ENCODE results near the gene NKX1-2.
"Not testable (repeated sequence)": the region's sequence is repeated elsewhere in the genome, so short reads cannot be mapped to it uniquely, and the experiment has no call there.

The NKX1-2 gene

GRCh38 chr10:124436191-124436638, 13.6 kb downstream of the NKX1-2 start:
- H3K27ac ChIP-seq (ENCODE audit: low read length) = no peak overlapping the region
- no peaks in the 10 kb centered on the region for H3K9me3 ChIP-seq (ENCODE audit: control insufficient read depth, insufficient read depth, low read length)
- no peak overlapping the region for H3K4me3 ChIP-seq (ENCODE audit: low read length)
- no peaks in the 10 kb centered on the region for H3K36me3 ChIP-seq (ENCODE audit: control insufficient read depth, insufficient read depth, low read length)
- DNase-seq (ENCODE audit: low read depth, low spot score) = no peak
- no peaks in the 10 kb centered on the region for H3K27me3 ChIP-seq (ENCODE audit: control insufficient read depth, insufficient read depth, low read length)
- WGBS (ENCODE audit: insufficient coverage, insufficient read length) = no CpG with 5 or more reads among the region's 8 CpGs
- no peaks in the 10 kb centered on the region for H3K4me1 ChIP-seq (ENCODE audit: control insufficient read depth, insufficient read depth, low read length)

DNA sequence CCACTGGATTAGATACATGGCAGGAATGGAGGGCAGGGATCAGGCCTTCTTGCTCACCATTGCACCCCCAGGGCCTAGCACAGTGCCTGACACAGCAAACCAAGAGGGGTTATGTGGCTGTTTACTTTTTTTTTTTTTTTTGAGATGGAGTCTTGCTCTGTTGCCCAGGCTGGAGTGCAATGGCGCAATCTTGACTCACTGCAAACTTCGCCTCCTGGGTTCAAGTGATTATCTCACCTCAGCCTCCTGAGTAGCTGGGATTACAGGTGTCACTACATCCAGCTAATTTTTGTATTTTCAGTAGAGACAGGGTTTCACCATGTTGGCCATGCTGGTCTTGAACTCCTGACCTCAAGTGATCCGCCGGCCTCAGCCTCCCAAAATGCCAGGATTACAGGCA, 14.2 kb downstream of the NKX1-2 start:
- not testable (repeated sequence) for H3K4me1 ChIP-seq (ENCODE audit: control insufficient read depth, insufficient read depth, low read length); DNase-seq (ENCODE audit: low read depth, low spot score); H3K9me3 ChIP-seq (ENCODE audit: control insufficient read depth, insufficient read depth, low read length); H3K36me3 ChIP-seq (ENCODE audit: control insufficient read depth, insufficient read depth, low read length); H3K27ac ChIP-seq (ENCODE audit: low read length); H3K27me3 ChIP-seq (ENCODE audit: control insufficient read depth, insufficient read depth, low read length); H3K4me3 ChIP-seq (ENCODE audit: low read length)
- no CpG with 5 or more reads among the region's 4 CpGs for WGBS (ENCODE audit: insufficient coverage, insufficient read length)

- WGBS (ENCODE audit: insufficient coverage, insufficient read length) = no CpG with 5 or more reads among the region's 3 CpGs
- no peak for DNase-seq (ENCODE audit: low read depth, low spot score)
- Histone ChIP-seq H3K9me3 (ENCODE audit: control insufficient read depth, insufficient read depth, low read length) (no peaks in the 10 kb centered on the region), H3K27me3 (ENCODE audit: control insufficient read depth, insufficient read depth, low read length) (no peaks in the 10 kb centered on the region), H3K36me3 (ENCODE audit: control insufficient read depth, insufficient read depth, low read length) (no peaks in the 10 kb centered on the region), H3K27ac (ENCODE audit: low read length) (no peak overlapping the region), H3K4me3 (ENCODE audit: low read length) (no peak overlapping the region), H3K4me1 (ENCODE audit: control insufficient read depth, insufficient read depth, low read length) (no peaks in the 10 kb centered on the region)
Measured at GRCh38 chr10:124433461-124433860, 16.4 kb downstream of the NKX1-2 start.

DNA sequence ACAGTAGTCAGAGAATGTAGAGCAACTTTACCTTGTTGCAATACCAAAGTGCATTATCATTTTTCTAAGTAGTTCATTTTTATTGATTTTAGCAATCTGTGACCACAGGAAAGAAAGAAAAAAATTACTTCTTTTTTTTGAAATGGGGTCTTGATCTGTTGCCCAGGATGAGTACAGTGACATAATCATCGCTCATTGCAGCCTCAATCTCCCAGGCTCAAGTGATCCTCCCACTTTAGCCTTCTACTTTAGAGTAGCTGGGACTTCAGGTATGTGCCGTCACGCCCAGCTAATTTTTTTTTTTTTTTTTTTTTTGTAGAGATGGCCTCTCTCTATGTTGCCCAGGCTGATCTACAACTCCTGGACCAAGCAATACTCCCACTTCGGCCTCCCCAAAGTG, 19.8 kb downstream of the NKX1-2 start:
- H3K9me3 ChIP-seq (ENCODE audit: control insufficient read depth, insufficient read depth, low read length) = no peaks in the 10 kb centered on the region
- H3K4me1 ChIP-seq (ENCODE audit: control insufficient read depth, insufficient read depth, low read length) = no peaks in the 10 kb centered on the region
- no CpG with 5 or more reads among the region's 4 CpGs for WGBS (ENCODE audit: insufficient coverage, insufficient read length)
- no peaks in the 10 kb centered on the region for H3K27me3 ChIP-seq (ENCODE audit: control insufficient read depth, insufficient read depth, low read length)
- H3K27ac ChIP-seq (ENCODE audit: low read length) = no peak overlapping the region
- no peaks in the 10 kb centered on the region for H3K36me3 ChIP-seq (ENCODE audit: control insufficient read depth, insufficient read depth, low read length)
- H3K4me3 ChIP-seq (ENCODE audit: low read length) = no peak overlapping the region
- DNase-seq (ENCODE audit: low read depth, low spot score) = no peak

DNA sequence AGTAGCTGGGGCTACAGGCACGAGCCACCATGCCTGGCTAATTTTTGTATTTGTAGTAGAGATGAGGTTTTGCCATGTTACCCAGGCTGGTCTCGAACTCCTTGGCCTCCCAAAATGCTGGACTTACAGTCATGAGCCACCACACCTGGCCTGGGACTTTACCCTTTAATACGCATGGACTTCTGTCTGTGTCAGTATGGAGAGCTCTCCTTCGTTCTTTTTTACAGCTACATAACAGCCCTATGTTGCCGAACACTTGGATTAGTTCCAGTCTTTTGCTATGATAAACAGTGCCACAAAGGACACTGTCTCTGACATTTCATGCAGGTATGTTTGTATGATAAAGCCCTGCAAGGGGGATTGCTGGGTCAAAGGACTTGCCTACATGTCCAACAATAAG, 20.3 kb downstream of the NKX1-2 start:
- Histone ChIP-seq H3K9me3 (ENCODE audit: control insufficient read depth, insufficient read depth, low read length) (no peaks in the 10 kb centered on the region), H3K4me3 (ENCODE audit: low read length) (no peak overlapping the region), H3K4me1 (ENCODE audit: control insufficient read depth, insufficient read depth, low read length) (no peaks in the 10 kb centered on the region), H3K27ac (ENCODE audit: low read length) (no peak overlapping the region), H3K27me3 (ENCODE audit: control insufficient read depth, insufficient read depth, low read length) (no peaks in the 10 kb centered on the region), H3K36me3 (ENCODE audit: control insufficient read depth, insufficient read depth, low read length) (no peaks in the 10 kb centered on the region)
- DNase-seq (ENCODE audit: low read depth, low spot score) = no peak
- WGBS (ENCODE audit: insufficient coverage, insufficient read length) = no CpG with 5 or more reads among the region's 5 CpGs

GRCh38 chr10:124428207-124428777, 21.5 kb downstream of the NKX1-2 start:
- no CpG with 5 or more reads among the region's 3 CpGs for WGBS (ENCODE audit: insufficient coverage, insufficient read length)
- no peaks in the 10 kb centered on the region for H3K27me3 ChIP-seq (ENCODE audit: control insufficient read depth, insufficient read depth, low read length)
- H3K27ac ChIP-seq (ENCODE audit: low read length) = no peak overlapping the region
- DNase-seq (ENCODE audit: low read depth, low spot score) = no peak
- no peaks in the 10 kb centered on the region for H3K9me3 ChIP-seq (ENCODE audit: control insufficient read depth, insufficient read depth, low read length)
- H3K36me3 ChIP-seq (ENCODE audit: control insufficient read depth, insufficient read depth, low read length) = no peaks in the 10 kb centered on the region
- peaks cover 2% of the 10 kb centered on the region; the same call in 1 of the 2 replicates for H3K4me1 ChIP-seq (ENCODE audit: control insufficient read depth, insufficient read depth, low read length)
- H3K4me3 ChIP-seq (ENCODE audit: low read length) = no peak overlapping the region

- DNase-seq (ENCODE audit: low read depth, low spot score) = no peak
- H3K4me3 ChIP-seq (ENCODE audit: low read length) = no peak overlapping the region
- no peaks in the 10 kb centered on the region for H3K36me3 ChIP-seq (ENCODE audit: control insufficient read depth, insufficient read depth, low read length)
- no peaks in the 10 kb centered on the region for H3K9me3 ChIP-seq (ENCODE audit: control insufficient read depth, insufficient read depth, low read length)
- H3K27ac ChIP-seq (ENCODE audit: low read length) = no peak overlapping the region
- H3K27me3 ChIP-seq (ENCODE audit: control insufficient read depth, insufficient read depth, low read length) = no peaks in the 10 kb centered on the region
- no CpG with 5 or more reads among the region's 4 CpGs for WGBS (ENCODE audit: insufficient coverage, insufficient read length)
- H3K4me1 ChIP-seq (ENCODE audit: control insufficient read depth, insufficient read depth, low read length) = peaks cover 2% of the 10 kb centered on the region; the same call in 1 of the 2 replicates
Measured at GRCh38 chr10:124425227-124425962, 24.4 kb downstream of the NKX1-2 start.

DNA sequence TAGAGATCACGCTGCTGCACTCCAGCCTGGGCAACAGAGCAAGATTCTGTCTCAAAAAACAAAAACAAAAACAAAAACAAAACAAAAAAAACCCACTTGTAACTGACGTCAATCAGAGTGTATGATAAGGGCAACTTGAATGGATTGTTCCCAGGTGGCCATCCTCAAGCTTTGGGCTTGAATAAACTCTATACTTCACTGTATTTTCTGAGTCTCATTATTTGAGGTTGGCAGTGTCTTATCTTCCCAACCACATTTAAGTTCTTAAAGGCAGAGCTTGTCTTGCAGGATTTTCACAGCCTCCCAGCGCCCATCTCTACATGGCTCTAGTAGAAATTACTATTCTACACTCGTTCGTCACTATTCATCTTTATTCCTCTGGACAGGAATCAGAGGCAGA, 26.0 kb downstream of the NKX1-2 start:
- DNase-seq (ENCODE audit: low read depth, low spot score) = no peak
- H3K4me1 ChIP-seq (ENCODE audit: control insufficient read depth, insufficient read depth, low read length) = peaks cover 2% of the 10 kb centered on the region; the same call in 1 of the 2 replicates
- H3K36me3 ChIP-seq (ENCODE audit: control insufficient read depth, insufficient read depth, low read length) = no peaks in the 10 kb centered on the region
- no peak overlapping the region for H3K27ac ChIP-seq (ENCODE audit: low read length)
- H3K9me3 ChIP-seq (ENCODE audit: control insufficient read depth, insufficient read depth, low read length) = no peaks in the 10 kb centered on the region
- H3K4me3 ChIP-seq (ENCODE audit: low read length) = no peak overlapping the region
- H3K27me3 ChIP-seq (ENCODE audit: control insufficient read depth, insufficient read depth, low read length) = no peaks in the 10 kb centered on the region
- no CpG with 5 or more reads among the region's 5 CpGs for WGBS (ENCODE audit: insufficient coverage, insufficient read length)

DNA sequence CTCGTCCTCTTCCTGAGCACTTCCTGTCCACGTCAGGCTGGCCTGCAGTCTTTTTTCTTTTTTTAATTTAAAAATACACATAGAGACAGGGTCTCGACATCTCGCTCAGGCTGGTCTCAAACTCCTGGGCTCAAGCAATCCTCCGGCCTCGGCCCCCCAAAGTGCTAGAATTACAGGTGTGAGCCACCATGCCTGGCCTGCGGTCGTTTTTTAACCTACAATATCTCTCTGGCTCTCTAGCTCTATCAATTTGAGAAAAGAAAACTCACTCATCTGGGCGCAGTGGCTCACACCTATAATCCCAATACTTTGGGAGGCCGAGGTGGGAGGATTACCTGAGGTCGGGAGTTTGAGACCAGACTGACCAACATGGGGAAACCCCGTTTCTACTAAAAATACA, 27.1 kb downstream of the NKX1-2 start:
- H3K27me3 ChIP-seq (ENCODE audit: control insufficient read depth, insufficient read depth, low read length) = no peaks in the 10 kb centered on the region
- WGBS (ENCODE audit: insufficient coverage, insufficient read length) = no CpG with 5 or more reads among the region's 12 CpGs

DNA sequence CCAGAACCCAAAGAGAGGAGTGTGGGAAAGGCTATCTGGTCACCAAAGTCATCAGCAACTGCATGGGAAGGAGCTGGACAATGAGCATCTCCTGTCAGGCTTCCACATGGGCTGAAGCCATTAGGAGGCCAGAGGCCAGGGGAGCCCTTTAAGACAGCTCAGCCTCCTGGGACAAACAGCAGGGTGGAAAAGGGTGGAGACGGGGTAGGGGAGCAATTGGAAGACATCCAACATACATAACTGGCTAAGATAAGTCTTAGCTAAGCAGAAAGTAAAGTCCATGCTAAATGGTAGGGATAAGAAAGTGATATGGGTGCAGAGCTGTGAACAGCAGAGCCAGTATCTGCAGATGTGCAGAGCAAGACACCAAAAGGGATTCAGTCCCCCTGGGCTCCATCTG, 29.6 kb downstream of the NKX1-2 start:
- Histone ChIP-seq H3K36me3 (ENCODE audit: control insufficient read depth, insufficient read depth, low read length) (no peaks in the 10 kb centered on the region), H3K4me1 (ENCODE audit: control insufficient read depth, insufficient read depth, low read length) (peaks cover 2% of the 10 kb centered on the region; the same call in 1 of the 2 replicates), H3K27ac (ENCODE audit: low read length) (no peak overlapping the region), H3K9me3 (ENCODE audit: control insufficient read depth, insufficient read depth, low read length) (no peaks in the 10 kb centered on the region), H3K4me3 (ENCODE audit: low read length) (no peak overlapping the region), H3K27me3 (ENCODE audit: control insufficient read depth, insufficient read depth, low read length) (no peaks in the 10 kb centered on the region)
- DNase-seq (ENCODE audit: low read depth, low spot score) = no peak
- WGBS (ENCODE audit: insufficient coverage, insufficient read length) = no CpG with 5 or more reads among the region's 1 CpG

More for the DNA sequence above, 27.1 kb downstream of the NKX1-2 start:
- no peaks in the 10 kb centered on the region for H3K36me3 ChIP-seq (ENCODE audit: control insufficient read depth, insufficient read depth, low read length)
- H3K27ac ChIP-seq (ENCODE audit: low read length) = no peak overlapping the region
- no peak overlapping the region for H3K4me3 ChIP-seq (ENCODE audit: low read length)
- no peaks in the 10 kb centered on the region for H3K9me3 ChIP-seq (ENCODE audit: control insufficient read depth, insufficient read depth, low read length)
- no peak for DNase-seq (ENCODE audit: low read depth, low spot score)
- peaks cover 2% of the 10 kb centered on the region; the same call in 1 of the 2 replicates for H3K4me1 ChIP-seq (ENCODE audit: control insufficient read depth, insufficient read depth, low read length)

- no CpG with 5 or more reads among the region's 10 CpGs for WGBS (ENCODE audit: insufficient coverage, insufficient read length)
- Histone ChIP-seq H3K4me1 (ENCODE audit: control insufficient read depth, insufficient read depth, low read length) (peaks cover 2% of the 10 kb centered on the region; the same call in 1 of the 2 replicates), H3K36me3 (ENCODE audit: control insufficient read depth, insufficient read depth, low read length) (no peaks in the 10 kb centered on the region), H3K4me3 (ENCODE audit: low read length) (no peak overlapping the region), H3K9me3 (ENCODE audit: control insufficient read depth, insufficient read depth, low read length) (no peaks in the 10 kb centered on the region), H3K27me3 (ENCODE audit: control insufficient read depth, insufficient read depth, low read length) (no peaks in the 10 kb centered on the region), H3K27ac (ENCODE audit: low read length) (no peak overlapping the region)
- no peak for DNase-seq (ENCODE audit: low read depth, low spot score)
Measured at GRCh38 chr10:124419635-124420034, 30.2 kb downstream of the NKX1-2 start.
